Mesothelial cell of epicardium (in vitro differentiated cells): ENCODE measurements around the gene ADH6. TPM values are rescaled to one million over a fixed set of nuclear protein-coding genes. Genes with fewer than 3 reads are reported as not detected.
"Not testable (repeated sequence)": the region's sequence is repeated elsewhere in the genome, so short reads cannot be mapped to it uniquely, and the experiment has no call there.

Experiments
- DNase-seq, 2 experiments: peaks; one replicate each; pipeline ENCODE4 v3.0.0; 2021; ENCODE audit warnings: low spot score in 2 of 2; ENCODE audit not compliant: unreplicated experiment in 2 of 2
- H3K27ac Mint-ChIP-seq: 2 replicates; pipeline ENCODE4 v1.8.0; 2021; ENCODE audit warnings: mixed read lengths
- H3K27me3 Mint-ChIP-seq: 2 replicates; pipeline ENCODE4 v1.8.0; 2021; ENCODE audit warnings: low read depth, mixed read lengths
- H3K36me3 Mint-ChIP-seq: 2 replicates; pipeline ENCODE4 v1.8.0; 2021; ENCODE audit warnings: mixed read lengths
- H3K4me1 Mint-ChIP-seq: 2 replicates; pipeline ENCODE4 v1.8.0; 2021; ENCODE audit warnings: mixed read lengths
- H3K4me3 Mint-ChIP-seq: 2 replicates; pipeline ENCODE4 v1.8.0; 2021; ENCODE audit warnings: mild to moderate bottlenecking, moderate library complexity, mixed read lengths
- H3K9me3 Mint-ChIP-seq: 2 replicates; pipeline ENCODE4 v1.8.0; 2021; ENCODE audit warnings: mixed read lengths
- CTCF ChIP-seq: fragments of 200-600 bp; sonication (generic); IDR thresholded peaks from one replicate; pipeline ENCODE4 v1.5.0; 2021; ENCODE audit warnings: antibody characterized with exemption; ENCODE audit not compliant: unreplicated experiment
- total RNA-seq: library from RNA; stranded (reverse); gene quantifications from 3 replicates; pipeline ENCODE4 v1.2.1, GENCODE V29; 2021

The ADH6 gene
- total RNA-seq, 1 donor from 2014 or later, result not detected

GRCh38 chr4:99234331-99235010 is 15.4 kb upstream of the ADH6 start:
- Mint-ChIP-seq H3K4me1 (peaks cover 8% of the 10 kb centered on the region), H3K27me3 (no peaks in the 10 kb centered on the region), H3K4me3 (no peak overlapping the region), H3K36me3 (peaks cover 6% of the 10 kb centered on the region), H3K27ac (no peak overlapping the region), H3K9me3 (peaks cover 38% of the 10 kb centered on the region)
- no peak for DNase-seq
- TF ChIP-seq CTCF, result no peak

GRCh38 chr4:99233397-99233796 is 14.4 kb upstream of the ADH6 start:
- peaks cover 43% of the 10 kb centered on the region for H3K9me3 Mint-ChIP-seq
- H3K4me3 Mint-ChIP-seq, H3K4me1 Mint-ChIP-seq, DNase-seq, H3K36me3 Mint-ChIP-seq, H3K27ac Mint-ChIP-seq, H3K27me3 Mint-ChIP-seq: not testable (repeated sequence)

- not testable (repeated sequence) for DNase-seq, H3K4me3 Mint-ChIP-seq, H3K4me1 Mint-ChIP-seq, H3K27me3 Mint-ChIP-seq, H3K27ac Mint-ChIP-seq
- peaks cover 51% of the 10 kb centered on the region for H3K9me3 Mint-ChIP-seq
- peaks cover 13% of the 10 kb centered on the region for H3K36me3 Mint-ChIP-seq
Observed at GRCh38 chr4:99228706-99229105, 9.7 kb upstream of the ADH6 start.

- not testable (repeated sequence) for H3K4me1 Mint-ChIP-seq, H3K4me3 Mint-ChIP-seq
Observed at GRCh38 chr4:99227646-99228045, 8.6 kb upstream of the ADH6 start.

GRCh38 chr4:99221980-99222379 is 2.9 kb upstream of the ADH6 start:
- no peaks in the 10 kb centered on the region for H3K27me3 Mint-ChIP-seq
- peaks cover 7% of the 10 kb centered on the region for H3K36me3 Mint-ChIP-seq
- peaks cover 8% of the 10 kb centered on the region for H3K4me1 Mint-ChIP-seq
- no peak for DNase-seq
- H3K9me3 Mint-ChIP-seq, result peaks cover 21% of the 10 kb centered on the region
- TF ChIP-seq CTCF, result no peak
- no peak overlapping the region for H3K4me3 Mint-ChIP-seq
- H3K27ac Mint-ChIP-seq, result no peak overlapping the region

More at GRCh38 chr4:99227646-99228045, 8.6 kb upstream of the ADH6 start:
- Mint-ChIP-seq H3K36me3 (peaks cover 13% of the 10 kb centered on the region), H3K9me3 (peaks cover 51% of the 10 kb centered on the region)
- not testable (repeated sequence) for DNase-seq, H3K27ac Mint-ChIP-seq, H3K27me3 Mint-ChIP-seq

GRCh38 chr4:99219479-99219878 is 433 bp upstream of the ADH6 start:
- Mint-ChIP-seq H3K36me3 (no peaks in the 10 kb centered on the region), H3K27ac (no peak overlapping the region), H3K4me3 (no peak overlapping the region), H3K9me3 (peaks cover 10% of the 10 kb centered on the region), H3K4me1 (peaks cover 8% of the 10 kb centered on the region), H3K27me3 (no peaks in the 10 kb centered on the region)
- no peak for TF ChIP-seq CTCF
- DNase-seq, result no peak

- no peak overlapping the region for H3K4me3 Mint-ChIP-seq
- H3K27ac Mint-ChIP-seq, result no peak overlapping the region
- DNase-seq, result no peak
- H3K36me3 Mint-ChIP-seq, result peaks cover 3% of the 10 kb centered on the region
- no peaks in the 10 kb centered on the region for H3K27me3 Mint-ChIP-seq
- H3K9me3 Mint-ChIP-seq, result peaks cover 13% of the 10 kb centered on the region
- TF ChIP-seq CTCF, result no peak
- H3K4me1 Mint-ChIP-seq, result no peaks in the 10 kb centered on the region
Observed at GRCh38 chr4:99215521-99215920, 3.5 kb downstream of the ADH6 start.
